GM23338 (cell line): Measurements from ENCODE around the gene PTPRN2. TPM values are rescaled to one million over a fixed set of nuclear protein-coding genes. Genes with fewer than 3 reads are reported as not detected.

ENCODE experiments used
- ATAC-seq: fragments of 200-7000 bp; cut with Tn5 transposase; 3 replicates; pipeline ENCODE4 v1.9.1; 2020
- DNase-seq: peaks from one replicate; pipeline ENCODE4 v3.0.0-alpha.2; 2015; ENCODE audit warnings: low spot score
- H2AFZ ChIP-seq: fragments of 200-600 bp; sonication (generic); 2 replicates; pipeline ENCODE4 v1.8.0; 2016; ENCODE audit warnings: antibody characterized with exemption, mild to moderate bottlenecking, moderate library complexity
- H3F3A ChIP-seq: fragments of 200-600 bp; sonication (generic); replicated peaks from 2 replicates; pipeline ENCODE4 v1.8.0; 2017; ENCODE audit warnings: antibody characterized with exemption, mixed run types, low read depth
- H3K27ac ChIP-seq: fragments of 200-600 bp; sonication (generic); 2 replicates; pipeline ENCODE4 v1.6.1; 2016; ENCODE audit warnings: low read depth
- H3K27me3 ChIP-seq: fragments of 200-600 bp; sonication (generic); 2 replicates; pipeline ENCODE4 v1.8.0; 2016; ENCODE audit warnings: mild to moderate bottlenecking, mixed run types, moderate library complexity; ENCODE audit not compliant: insufficient read depth
- H3K36me3 ChIP-seq: fragments of 200-600 bp; sonication (generic); 2 replicates; pipeline ENCODE4 v1.8.0; 2016; ENCODE audit warnings: mild to moderate bottlenecking; ENCODE audit not compliant: insufficient read depth
- H3K4me1 ChIP-seq: fragments of 200-600 bp; sonication (generic); 2 replicates; pipeline ENCODE4 v1.8.0; 2016; ENCODE audit warnings: mild to moderate bottlenecking, moderate library complexity; ENCODE audit not compliant: insufficient read depth
- H3K4me2 ChIP-seq: fragments of 200-600 bp; sonication (generic); 2 replicates; pipeline ENCODE4 v1.7.1; 2017; ENCODE audit warnings: mixed run types
- H3K4me3 ChIP-seq: fragments of 200-600 bp; sonication (generic); 2 replicates; pipeline ENCODE4 v1.6.1; 2016; ENCODE audit warnings: mixed run types
- H3K79me2 ChIP-seq: fragments of 200-600 bp; sonication (generic); replicated peaks from 2 replicates; pipeline ENCODE4 v1.8.0; 2017; ENCODE audit warnings: mild to moderate bottlenecking; ENCODE audit not compliant: insufficient read depth
- H3K9me2 ChIP-seq: fragments of 200-600 bp; sonication (generic); 2 replicates; pipeline ENCODE4 v1.8.0; 2017; ENCODE audit not compliant: insufficient read depth
- H4K20me1 ChIP-seq: fragments of 200-600 bp; sonication (generic); replicated peaks from 2 replicates; pipeline ENCODE4 v1.8.0; 2017; ENCODE audit warnings: mild to moderate bottlenecking; ENCODE audit not compliant: insufficient read depth
- H3K27ac Mint-ChIP-seq: 2 replicates; pipeline ENCODE4 v1.8.0; 2020; ENCODE audit warnings: inconsistent platforms, mild to moderate bottlenecking, moderate library complexity, mixed read lengths
- H3K27me3 Mint-ChIP-seq: 3 replicates; pipeline ENCODE4 v1.8.0; 2022; ENCODE audit warnings: low read depth, mild to moderate bottlenecking, moderate library complexity, mixed read lengths, inconsistent platforms; ENCODE audit not compliant: insufficient read depth, poor library complexity
- H3K36me3 Mint-ChIP-seq: 3 replicates; pipeline ENCODE4 v1.8.0; 2021; ENCODE audit warnings: low read depth, mild to moderate bottlenecking, inconsistent platforms, moderate library complexity, mixed read lengths
- H3K4me1 Mint-ChIP-seq: 3 replicates; pipeline ENCODE4 v1.8.0; 2020; ENCODE audit warnings: mild to moderate bottlenecking, inconsistent platforms, mixed read lengths
- H3K4me3 Mint-ChIP-seq: 3 replicates; pipeline ENCODE4 v1.8.0; 2021; ENCODE audit warnings: moderate library complexity, mild to moderate bottlenecking, inconsistent platforms, mixed read lengths
- H3K9me3 Mint-ChIP-seq: 3 replicates; pipeline ENCODE4 v1.8.0; 2020; ENCODE audit warnings: moderate library complexity, mild to moderate bottlenecking, inconsistent platforms, mixed read lengths
- EZH2 ChIP-seq: fragments of 200-600 bp; sonication (generic); IDR thresholded peaks from one replicate; pipeline ENCODE4 v1.8.0; 2017; ENCODE audit warnings: antibody characterized with exemption, mild to moderate bottlenecking, low read depth; ENCODE audit not compliant: unreplicated experiment
- NANOG ChIP-seq: IDR thresholded peaks from 2 replicates; pipeline ENCODE4 v1.6.1; 2016; ENCODE audit warnings: antibody characterized with exemption, borderline replicate concordance
- POLR2AphosphoS5 ChIP-seq: IDR thresholded peaks from 2 replicates; pipeline ENCODE4 v1.6.1; 2016; ENCODE audit warnings: antibody characterized with exemption, low read depth
- STAT1 ChIP-seq: IDR thresholded peaks from one replicate; pipeline ENCODE4 v1.6.1; 2016; ENCODE audit warnings: antibody characterized with exemption; ENCODE audit not compliant: unreplicated experiment
- ZNF114 ChIP-seq: fragments of 250-450 bp; sonication (Bioruptor Pico); IDR thresholded peaks from 2 replicates; pipeline ENCODE4 v1.5.0; 2020; ENCODE audit warnings: mild to moderate bottlenecking, moderate library complexity
- ZNF462 ChIP-seq: fragments of 250-450 bp; sonication (Bioruptor Pico); IDR thresholded peaks from 2 replicates; pipeline ENCODE4 v1.5.0; 2020; ENCODE audit warnings: mild to moderate bottlenecking, moderate library complexity
- polyA plus RNA-seq: library from polyadenylated mRNA; unstranded; fragments of >200 nt; fragmentation: Nextera tagmentation; extraction: Ambion mirVana; gene quantifications from 2 replicates; pipeline ENCODE4 v1.2.1, GENCODE V29; 2016
- total RNA-seq: library from RNA; depleted of rRNA; stranded (reverse); fragments of >200 nt; shearing (Covaris generic); gene quantifications from 2 replicates; pipeline ENCODE4 v1.2.3, GENCODE V29; 2014
- TF ChIP-seq, protein P1 (sequence below), 2 experiments: fragments of 200-600 bp in 1 of 2; sonication (generic) in 1 of 2; conservative IDR thresholded peaks; 2 replicates each; pipeline versions ENCODE4 v1.5.1 to v1.6.1; 2016 to 2017; ENCODE audit warnings: antibody characterized with exemption in 2 of 2, low read depth in 2 of 2, mild to moderate bottlenecking in 2 of 2, moderate library complexity in 1 of 2

The PTPRN2 gene
- total and polyA plus RNA-seq, 2 experiments from 2014 or later = 0.87 to 4.0 TPM

GRCh38 chr7:157518514-157519175, 1069.0 kb downstream of the PTPRN2 start:
- ATAC-seq = no peak
- no peaks in the 10 kb centered on the region for H3K27me3 ChIP-seq
- no peaks in the 10 kb centered on the region for H3K9me2 ChIP-seq
- Mint-ChIP-seq H3K27ac (no peak overlapping the region), H3K4me1 (no peaks in the 10 kb centered on the region), H3K27me3 (peaks cover 3% of the 10 kb centered on the region), H3K4me3 (no peak overlapping the region), H3K36me3 (peaks cover 42% of the 10 kb centered on the region), H3K9me3 (peaks cover 96% of the 10 kb centered on the region)
- H3K4me3 ChIP-seq = no peak overlapping the region
- TF ChIP-seq, protein P1, sequence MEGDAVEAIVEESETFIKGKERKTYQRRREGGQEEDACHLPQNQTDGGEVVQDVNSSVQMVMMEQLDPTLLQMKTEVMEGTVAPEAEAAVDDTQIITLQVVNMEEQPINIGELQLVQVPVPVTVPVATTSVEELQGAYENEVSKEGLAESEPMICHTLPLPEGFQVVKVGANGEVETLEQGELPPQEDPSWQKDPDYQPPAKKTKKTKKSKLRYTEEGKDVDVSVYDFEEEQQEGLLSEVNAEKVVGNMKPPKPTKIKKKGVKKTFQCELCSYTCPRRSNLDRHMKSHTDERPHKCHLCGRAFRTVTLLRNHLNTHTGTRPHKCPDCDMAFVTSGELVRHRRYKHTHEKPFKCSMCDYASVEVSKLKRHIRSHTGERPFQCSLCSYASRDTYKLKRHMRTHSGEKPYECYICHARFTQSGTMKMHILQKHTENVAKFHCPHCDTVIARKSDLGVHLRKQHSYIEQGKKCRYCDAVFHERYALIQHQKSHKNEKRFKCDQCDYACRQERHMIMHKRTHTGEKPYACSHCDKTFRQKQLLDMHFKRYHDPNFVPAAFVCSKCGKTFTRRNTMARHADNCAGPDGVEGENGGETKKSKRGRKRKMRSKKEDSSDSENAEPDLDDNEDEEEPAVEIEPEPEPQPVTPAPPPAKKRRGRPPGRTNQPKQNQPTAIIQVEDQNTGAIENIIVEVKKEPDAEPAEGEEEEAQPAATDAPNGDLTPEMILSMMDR (conservative IDR thresholded peaks at IDR 0.05; ENCODE audit: low read depth in 2 of 2) = no peak
- TF ChIP-seq POLR2AphosphoS5 (no peak), STAT1 (no peak), EZH2 (no peak), ZNF114 (CRISPR knock-in tag) (no peak), ZNF462 (CRISPR knock-in tag) (no peak), NANOG (no peak)
- no peaks in the 10 kb centered on the region for H3K36me3 ChIP-seq
- no peak for DNase-seq
- no peaks in the 10 kb centered on the region for H3K79me2 ChIP-seq
- no peak overlapping the region for H3K4me2 ChIP-seq
- no peak overlapping the region for H3K27ac ChIP-seq
- H3K4me1 ChIP-seq = no peaks in the 10 kb centered on the region
- no peaks in the 10 kb centered on the region for H4K20me1 ChIP-seq
- no peak overlapping the region for H2AFZ ChIP-seq
- H3F3A ChIP-seq = no peaks in the 10 kb centered on the region
